Kidney epithelial cell (primary cell): Measurements from ENCODE around the gene TBCD. TPM values are rescaled to one million over a fixed set of nuclear protein-coding genes. Genes with fewer than 3 reads are reported as not detected.

Source experiments
- DNase-seq: peaks from one replicate; pipeline ENCODE4 v3.0.0-alpha.2; 2010; ENCODE audit warnings: low read depth
- H3K27me3 ChIP-seq: 2 replicates; pipeline ENCODE4 v1.6.0; 2011; ENCODE audit warnings: low read length; ENCODE audit not compliant: control insufficient read depth, insufficient read depth
- H3K36me3 ChIP-seq: 2 replicates; pipeline ENCODE4 v1.5.1; 2011; ENCODE audit warnings: low read length; ENCODE audit not compliant: control insufficient read depth, insufficient read depth
- H3K4me3 ChIP-seq: 2 replicates; pipeline ENCODE4 v1.5.1; 2011; ENCODE audit warnings: low read depth, mild to moderate bottlenecking, control low read depth, low read length
- CTCF ChIP-seq: IDR thresholded peaks from 2 replicates; pipeline ENCODE4 v1.5.1; 2011; ENCODE audit warnings: mild to moderate bottlenecking, moderate library complexity, low read length, control low read depth, inconsistent platforms; ENCODE audit not compliant: insufficient read depth, poor library complexity, severe bottlenecking
- total RNA-seq: library from RNA; depleted of rRNA; stranded (reverse); fragments of >200 nt; gene quantifications from 2 replicates; pipeline ENCODE4 v1.2.3, GENCODE V29; 2015

The TBCD gene
- total RNA-seq, 1 donor from 2014 or later: 69.6 TPM

- TF ChIP-seq CTCF: no peak
- H3K4me3 ChIP-seq: no peak overlapping the region
- peaks cover 9% of the 10 kb centered on the region for H3K27me3 ChIP-seq
- DNase-seq: no peak
- H3K36me3 ChIP-seq: no peaks in the 10 kb centered on the region
These were observed 218.2 kb downstream of the TBCD start for GRCh38 chr17:82970067-82970466.

- Histone ChIP-seq H3K4me3 (no peak overlapping the region), H3K36me3 (no peaks in the 10 kb centered on the region), H3K27me3 (peaks cover 6% of the 10 kb centered on the region)
- DNase-seq: no peak
- TF ChIP-seq CTCF: no peak
These were observed 219.1 kb downstream of the TBCD start for GRCh38 chr17:82970818-82971590.

- H3K36me3 ChIP-seq: no peaks in the 10 kb centered on the region
- peaks cover 6% of the 10 kb centered on the region for H3K27me3 ChIP-seq
- TF ChIP-seq CTCF: no peak
- no peak for DNase-seq
- no peak overlapping the region for H3K4me3 ChIP-seq
These were observed 221.0 kb downstream of the TBCD start for GRCh38 chr17:82972836-82973372.

- H3K36me3 ChIP-seq: no peaks in the 10 kb centered on the region
- TF ChIP-seq CTCF: no peak
- H3K27me3 ChIP-seq: peaks cover 6% of the 10 kb centered on the region
- no peak overlapping the region for H3K4me3 ChIP-seq
- DNase-seq: no peak
These were observed 221.7 kb downstream of the TBCD start for GRCh38 chr17:82973456-82974135.

- TF ChIP-seq CTCF: no peak
- no peak for DNase-seq
- H3K4me3 ChIP-seq: no peak overlapping the region
- peaks cover 6% of the 10 kb centered on the region for H3K27me3 ChIP-seq
- no peaks in the 10 kb centered on the region for H3K36me3 ChIP-seq
These were observed 222.5 kb downstream of the TBCD start for GRCh38 chr17:82974136-82974952.
